Measurements from ENCODE around the gene KAT6B. TPM values are rescaled to one million over a fixed set of nuclear protein-coding genes. Genes with fewer than 3 reads are reported as not detected.

The KAT6B gene
- total RNA-seq, 1 donor from 2014 or later: 21.3 TPM

- Histone ChIP-seq H3K27me3 (no peaks in the 10 kb centered on the region), H3K4me1 (no peaks in the 10 kb centered on the region), H3K27ac (no peak overlapping the region), H3K9me3 (ENCODE audit: low read depth) (no peaks in the 10 kb centered on the region), H3F3A (ENCODE audit: low read depth) (no peaks in the 10 kb centered on the region), H3K9ac (no peak overlapping the region), H3K4me2 (no peak overlapping the region), H3K4me3 (no peak overlapping the region), H4K20me1 (ENCODE audit: low read depth) (no peaks in the 10 kb centered on the region), H2AFZ (replicated peaks) (no peak overlapping the region), H3K36me3 (no peaks in the 10 kb centered on the region), H3K79me2 (ENCODE audit: low read depth) (no peaks in the 10 kb centered on the region)
- no peaks in the 10 kb centered on the region for H3K9me3 Mint-ChIP-seq
- TF ChIP-seq EZH2 (IDR thresholded peaks at IDR 0.05) (no peak), EZH2phosphoT487 (IDR thresholded peaks at IDR 0.05) (no peak), CTCF (IDR thresholded peaks at IDR 0.05) (no peak)
- H3K36me3 Mint-ChIP-seq: peaks cover 5% of the 10 kb centered on the region
- H3K4me3 Mint-ChIP-seq: no peak overlapping the region
- H3K27ac Mint-ChIP-seq: no peak overlapping the region
- no peak for DNase-seq (ENCODE audit: low spot score)
- peaks cover 5% of the 10 kb centered on the region for H3K4me1 Mint-ChIP-seq
- no peaks in the 10 kb centered on the region for H3K27me3 Mint-ChIP-seq (ENCODE audit: insufficient read depth, low read depth)
Observed at GRCh38 chr10:75011221-75011620, 184.8 kb downstream of the KAT6B start.

GRCh38 chr10:75012471-75012870 is 186.1 kb downstream of the KAT6B start:
- peaks cover 3% of the 10 kb centered on the region for H3K36me3 Mint-ChIP-seq
- Histone ChIP-seq H3K36me3 (no peaks in the 10 kb centered on the region), H3F3A (ENCODE audit: low read depth) (no peaks in the 10 kb centered on the region), H3K4me2 (no peak overlapping the region), H3K27me3 (no peaks in the 10 kb centered on the region), H3K4me3 (no peak overlapping the region), H3K27ac (no peak overlapping the region), H3K79me2 (ENCODE audit: low read depth) (no peaks in the 10 kb centered on the region), H4K20me1 (ENCODE audit: low read depth) (no peaks in the 10 kb centered on the region), H3K9me3 (ENCODE audit: low read depth) (no peaks in the 10 kb centered on the region), H2AFZ (replicated peaks) (no peak overlapping the region), H3K9ac (no peak overlapping the region), H3K4me1 (no peaks in the 10 kb centered on the region)
- H3K27me3 Mint-ChIP-seq (ENCODE audit: insufficient read depth, low read depth): no peaks in the 10 kb centered on the region
- no peak overlapping the region for H3K4me3 Mint-ChIP-seq
- no peak for DNase-seq (ENCODE audit: low spot score)
- H3K27ac Mint-ChIP-seq: no peak overlapping the region
- TF ChIP-seq EZH2phosphoT487 (IDR thresholded peaks at IDR 0.05): no peak
- no peak for TF ChIP-seq CTCF (IDR thresholded peaks at IDR 0.05)
- no peak for TF ChIP-seq EZH2 (IDR thresholded peaks at IDR 0.05)
- no peaks in the 10 kb centered on the region for H3K9me3 Mint-ChIP-seq
- H3K4me1 Mint-ChIP-seq: peaks cover 5% of the 10 kb centered on the region

GRCh38 chr10:75013007-75013406 is 186.6 kb downstream of the KAT6B start:
- Histone ChIP-seq H3K4me2 (no peak overlapping the region), H3K4me1 (peaks cover 4% of the 10 kb centered on the region), H3F3A (ENCODE audit: low read depth) (no peaks in the 10 kb centered on the region), H3K9ac (no peak overlapping the region), H3K36me3 (no peaks in the 10 kb centered on the region), H4K20me1 (ENCODE audit: low read depth) (no peaks in the 10 kb centered on the region), H3K27ac (no peak overlapping the region), H3K27me3 (no peaks in the 10 kb centered on the region), H2AFZ (replicated peaks) (no peak overlapping the region), H3K9me3 (ENCODE audit: low read depth) (no peaks in the 10 kb centered on the region), H3K79me2 (ENCODE audit: low read depth) (no peaks in the 10 kb centered on the region), H3K4me3 (no peak overlapping the region)
- Mint-ChIP-seq H3K4me3 (no peak overlapping the region), H3K36me3 (peaks cover 3% of the 10 kb centered on the region), H3K27me3 (ENCODE audit: insufficient read depth, low read depth) (no peaks in the 10 kb centered on the region), H3K4me1 (peaks cover 5% of the 10 kb centered on the region), H3K27ac (no peak overlapping the region), H3K9me3 (no peaks in the 10 kb centered on the region)
- no peak for DNase-seq (ENCODE audit: low spot score)
- no peak for TF ChIP-seq EZH2phosphoT487 (IDR thresholded peaks at IDR 0.05)

- H3K9ac ChIP-seq: no peak overlapping the region
- no peak for DNase-seq (ENCODE audit: low spot score)
Observed at GRCh38 chr10:75013522-75013921, 187.1 kb downstream of the KAT6B start.

More at GRCh38 chr10:75013522-75013921, 187.1 kb downstream of the KAT6B start:
- H3K36me3 Mint-ChIP-seq: peaks cover 3% of the 10 kb centered on the region
- H3K79me2 ChIP-seq (ENCODE audit: low read depth): no peaks in the 10 kb centered on the region
- no peak overlapping the region for H3K4me3 ChIP-seq
- no peaks in the 10 kb centered on the region for H3K9me3 Mint-ChIP-seq
- no peak overlapping the region for H3K27ac ChIP-seq
- H3F3A ChIP-seq (ENCODE audit: low read depth): no peaks in the 10 kb centered on the region
- no peak overlapping the region for H2AFZ ChIP-seq (replicated peaks)
- no peaks in the 10 kb centered on the region for H3K36me3 ChIP-seq
- no peaks in the 10 kb centered on the region for H3K27me3 Mint-ChIP-seq (ENCODE audit: insufficient read depth, low read depth)
- H3K27me3 ChIP-seq: no peaks in the 10 kb centered on the region
- no peaks in the 10 kb centered on the region for H3K9me3 ChIP-seq (ENCODE audit: low read depth)
- no peaks in the 10 kb centered on the region for H4K20me1 ChIP-seq (ENCODE audit: low read depth)
- peaks cover 8% of the 10 kb centered on the region for H3K4me1 Mint-ChIP-seq
- peaks cover 9% of the 10 kb centered on the region for H3K4me1 ChIP-seq
- H3K4me2 ChIP-seq: no peak overlapping the region
- no peak overlapping the region for H3K27ac Mint-ChIP-seq
- TF ChIP-seq CTCF (IDR thresholded peaks at IDR 0.05) (no peak), EZH2phosphoT487 (IDR thresholded peaks at IDR 0.05) (no peak), EZH2 (IDR thresholded peaks at IDR 0.05) (no peak)
- H3K4me3 Mint-ChIP-seq: no peak overlapping the region

Measured in neural progenitor cell (in vitro differentiated cells).